Neural cell (in vitro differentiated cells): Measurements from ENCODE around the gene ASCC2.

Experiments
- CTCF ChIP-seq: fragments of 450-650 bp; IDR thresholded peaks from 2 replicates; pipeline ENCODE4 v1.5.1; 2014; ENCODE audit warnings: antibody characterized with exemption, mild to moderate bottlenecking, moderate library complexity; ENCODE audit not compliant: poor library complexity, severe bottlenecking
- EP300 ChIP-seq: fragments of 450-650 bp; conservative IDR thresholded peaks from 2 replicates; pipeline ENCODE4 v1.6.1; 2014; ENCODE audit warnings: antibody characterized with exemption, mild to moderate bottlenecking, moderate library complexity; ENCODE audit not compliant: poor library complexity, severe bottlenecking
- EZH2 ChIP-seq: fragments of 200-600, 300-800 bp; shearing (Covaris generic), sonication (generic); IDR thresholded peaks from 2 replicates; pipeline ENCODE4 v1.6.1; 2014; ENCODE audit warnings: antibody characterized with exemption, low read length, borderline replicate concordance, mild to moderate bottlenecking; ENCODE audit not compliant: insufficient read depth, poor library complexity, severe bottlenecking
- POLR2AphosphoS5 ChIP-seq: IDR thresholded peaks from 2 replicates; pipeline ENCODE4 v1.6.1; 2012
- RAD21 ChIP-seq: fragments of 450-650 bp; conservative IDR thresholded peaks from 2 replicates; pipeline ENCODE4 v1.6.1; 2014; ENCODE audit warnings: antibody characterized with exemption, mild to moderate bottlenecking, moderate library complexity
- SMC3 ChIP-seq: fragments of 450-650 bp; conservative IDR thresholded peaks from 2 replicates; pipeline ENCODE4 v1.6.1; 2014; ENCODE audit warnings: antibody characterized with exemption, mild to moderate bottlenecking, moderate library complexity; ENCODE audit not compliant: poor library complexity
- TAF1 ChIP-seq: IDR thresholded peaks from 2 replicates; pipeline ENCODE4 v1.6.1; 2012; ENCODE audit warnings: low read depth

DNA sequence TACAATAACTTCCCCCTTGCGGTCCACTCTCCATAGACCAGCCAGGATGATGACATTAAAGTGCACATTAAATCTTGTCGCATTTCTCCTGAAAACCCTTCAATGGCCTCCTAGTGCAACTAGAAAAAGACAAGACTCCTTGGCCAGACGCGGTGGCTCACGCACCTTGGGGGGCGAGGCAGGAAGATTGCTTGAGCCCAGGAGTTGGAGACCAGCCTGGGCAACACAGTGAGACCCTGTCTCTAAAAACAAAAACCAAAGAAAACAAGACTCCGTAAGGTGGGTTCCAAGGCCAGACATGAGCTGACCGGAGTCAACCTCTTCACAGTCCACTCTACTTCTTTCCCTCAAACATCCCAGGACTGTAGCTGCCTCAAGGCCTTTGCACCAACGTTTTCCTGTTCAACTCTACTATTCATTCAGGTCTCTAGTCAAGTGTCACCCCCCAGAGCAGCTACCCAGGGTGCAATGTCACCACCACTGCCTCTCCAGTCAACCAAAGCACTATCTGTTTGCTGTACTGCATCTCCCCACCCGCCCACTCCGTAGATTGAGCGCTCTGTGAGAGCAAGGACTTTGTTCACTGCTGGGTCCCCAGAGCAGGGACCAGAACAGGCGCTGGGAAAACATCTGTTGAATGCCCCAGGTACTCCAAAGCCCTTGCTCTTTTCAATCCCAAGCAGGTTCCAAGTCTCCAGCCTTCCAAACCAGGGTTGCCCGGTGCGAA is 72.0 kb downstream of the ASCC2 start:
- TF ChIP-seq CTCF: no peak
- no peak for TF ChIP-seq POLR2AphosphoS5
- no peak for TF ChIP-seq RAD21
- TF ChIP-seq EZH2: no peak
- no peak for TF ChIP-seq SMC3
- TF ChIP-seq EP300: no peak
- TF ChIP-seq TAF1: no peak
